Activated CD4-positive, alpha-beta T cell treated with anti-CD3 and anti-CD28 coated beads, Interleukin-2, amount 50 U/mL, for 1 hour (primary cell): ENCODE measurements around the gene GMEB2.
"Not testable (repeated sequence)": the region's sequence is repeated elsewhere in the genome, so short reads cannot be mapped to it uniquely, and the experiment has no call there.

Source experiments
- DNase-seq: peaks from one replicate; pipeline ENCODE4 v3.0.0-alpha.2; 2020

GMEB2 gene

DNA sequence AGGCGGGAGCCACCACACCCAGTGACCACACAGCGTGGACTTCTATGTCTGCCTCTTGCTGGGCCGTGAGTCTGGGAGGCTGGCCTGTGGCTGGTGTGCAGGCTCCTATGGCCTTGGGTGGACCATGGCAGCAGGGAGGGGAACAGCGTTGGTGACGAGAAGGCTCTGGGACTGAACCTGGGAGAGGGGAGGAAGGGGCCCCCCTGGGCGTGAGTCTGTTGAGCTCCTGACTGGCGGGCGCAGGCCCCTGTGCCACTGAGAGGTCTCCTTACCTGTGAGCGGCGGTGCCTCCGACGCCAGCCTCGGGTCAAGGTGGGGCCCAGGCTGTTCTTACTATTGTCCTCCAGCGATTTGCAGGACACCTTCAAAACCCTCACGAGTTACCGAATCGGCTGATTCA is 40.1 kb downstream of the GMEB2 start:
- DNase-seq: no peak

DNA sequence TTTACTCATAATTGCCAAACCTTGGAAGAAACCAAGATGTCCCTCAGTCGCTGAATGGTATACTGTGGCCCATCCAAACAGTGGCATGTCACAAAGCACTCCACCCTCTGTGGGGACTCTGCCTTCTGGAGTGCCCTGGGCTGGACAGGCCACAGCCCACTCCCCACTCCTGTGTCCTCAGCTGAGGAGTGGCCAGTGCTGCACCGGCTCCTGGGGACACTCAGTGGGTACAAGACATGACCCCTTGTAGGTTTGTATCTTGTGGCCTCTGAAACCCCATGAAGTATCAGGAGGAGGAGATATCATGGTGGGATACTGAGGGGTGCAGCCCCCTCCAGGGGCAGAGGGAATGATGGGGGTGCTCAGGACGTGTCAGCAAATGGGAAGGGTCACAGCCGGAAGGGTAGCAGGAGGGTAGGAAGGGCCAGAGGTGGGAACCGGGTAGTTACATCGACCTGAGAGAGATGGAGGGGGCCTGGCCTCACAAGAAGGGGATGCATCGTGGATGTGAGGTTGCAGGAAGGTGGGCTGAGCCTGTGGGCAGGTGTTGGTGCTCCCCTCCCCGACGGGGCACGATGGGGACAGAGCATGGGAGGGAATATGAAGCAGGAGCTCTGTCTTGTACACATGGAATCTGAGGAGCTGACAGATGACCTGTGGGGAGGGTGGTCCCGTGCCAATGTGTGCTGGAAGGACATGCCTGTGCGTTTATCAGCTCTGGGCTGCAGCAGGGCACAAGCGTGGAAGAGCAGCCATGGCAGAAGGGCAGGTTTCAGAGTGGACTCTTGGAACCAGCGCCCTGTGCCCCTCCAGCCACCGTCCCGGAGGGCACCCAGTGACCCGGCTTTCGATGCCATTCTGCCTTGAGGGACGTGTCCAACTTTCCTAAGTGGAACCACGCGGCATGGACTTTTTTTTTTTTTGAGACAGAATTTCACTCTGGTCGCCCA is 41.0 kb downstream of the GMEB2 start:
- no peak for DNase-seq

DNA sequence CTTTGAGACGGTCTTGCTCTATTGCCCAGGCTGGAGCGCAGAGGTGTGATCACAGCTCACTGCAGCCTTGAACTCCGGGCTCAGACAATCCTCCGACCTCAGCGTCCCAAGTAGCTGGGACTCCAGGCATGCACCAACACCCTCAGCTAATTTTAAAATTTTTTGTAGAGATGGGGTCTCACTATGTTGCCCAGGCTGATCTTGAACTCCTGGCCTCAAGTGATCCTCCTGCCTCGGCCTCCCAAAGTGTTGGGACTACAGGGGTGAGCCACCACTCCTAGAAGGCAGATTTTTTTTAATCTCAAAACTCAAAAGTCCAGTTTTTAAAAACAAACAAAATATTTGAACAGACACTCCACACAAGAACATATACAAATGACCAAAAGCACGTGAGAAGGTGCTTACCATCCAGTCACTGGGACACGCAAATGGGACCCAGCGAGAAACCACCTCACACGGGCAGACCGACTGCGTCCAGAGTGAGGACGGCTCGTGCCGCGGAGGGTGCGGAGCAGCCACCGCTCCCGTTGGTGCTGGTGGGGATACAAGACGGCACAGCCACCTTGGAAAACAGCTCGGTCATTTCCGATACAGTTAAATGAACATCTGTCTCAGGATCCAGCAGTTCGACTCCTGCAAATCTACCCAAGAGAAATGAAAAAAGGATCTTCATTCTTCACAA is 44.4 kb downstream of the GMEB2 start:
- DNase-seq: no peak

DNA sequence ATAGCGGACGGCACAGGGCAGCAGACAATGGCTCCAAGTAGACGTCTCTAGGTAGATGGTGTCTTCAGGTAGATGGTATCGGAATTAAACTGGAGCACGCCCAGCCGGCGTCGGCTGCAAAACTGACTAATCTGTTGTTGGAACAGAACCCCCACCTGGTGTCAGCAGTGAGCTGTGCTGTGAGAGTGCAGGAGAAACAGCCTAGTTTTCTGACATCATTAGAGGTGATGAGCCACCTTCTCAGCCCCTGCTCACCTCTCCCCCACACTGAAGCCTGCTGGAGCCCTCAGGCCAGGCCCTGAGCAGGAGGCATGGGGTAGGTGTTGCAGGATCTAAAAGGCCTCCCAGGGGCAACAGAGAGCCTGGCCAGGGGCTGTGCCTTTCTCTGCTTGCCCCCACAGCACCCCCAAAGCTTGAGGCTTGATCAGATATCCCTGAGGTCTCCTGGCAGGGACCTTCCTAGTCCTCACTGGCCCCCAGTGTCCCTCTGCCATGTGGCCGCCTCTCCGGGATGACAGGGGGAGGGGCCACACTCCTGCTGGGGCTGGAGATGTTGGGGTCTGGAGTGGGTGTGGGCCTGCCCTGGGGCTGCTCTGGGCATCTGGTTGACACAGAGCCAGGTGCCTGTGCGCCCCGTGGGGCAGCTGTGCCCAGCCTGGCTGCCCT is 46.0 kb downstream of the GMEB2 start:
- DNase-seq: peak; percentile 76

DNA sequence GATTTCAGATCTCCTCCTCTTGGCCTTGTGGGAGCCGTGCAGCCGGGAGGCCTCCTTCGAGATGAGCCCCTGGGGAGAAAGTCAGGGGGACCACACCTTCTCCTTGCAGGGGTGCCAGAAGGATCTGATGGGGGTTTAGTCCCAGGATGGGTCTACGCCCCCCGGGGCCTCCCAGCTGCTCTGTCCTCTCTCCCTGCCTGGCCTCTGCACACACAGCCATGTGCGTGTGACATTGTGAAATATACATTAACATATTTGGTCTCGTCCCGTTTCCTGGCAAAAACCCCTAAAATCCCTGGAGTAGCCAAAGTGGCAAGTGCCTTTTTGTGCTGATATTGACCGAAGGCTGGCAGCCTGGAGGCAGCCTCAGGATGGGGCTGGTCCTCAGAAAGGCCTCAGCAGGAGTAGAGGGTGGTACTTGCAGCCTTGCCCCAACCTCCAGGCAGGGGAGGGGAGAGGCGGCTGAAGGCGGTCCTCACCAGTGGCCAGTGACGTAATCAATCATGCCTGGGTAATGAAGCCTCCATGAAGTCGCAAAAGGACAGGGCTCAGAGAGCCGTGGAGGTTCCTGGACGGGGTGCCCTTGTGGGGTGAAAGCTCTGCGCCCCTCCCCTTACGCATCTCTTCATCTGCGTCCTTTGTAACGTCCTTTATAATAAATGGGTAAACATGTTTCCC is 47.7 kb downstream of the GMEB2 start:
- DNase-seq: no peak

DNA sequence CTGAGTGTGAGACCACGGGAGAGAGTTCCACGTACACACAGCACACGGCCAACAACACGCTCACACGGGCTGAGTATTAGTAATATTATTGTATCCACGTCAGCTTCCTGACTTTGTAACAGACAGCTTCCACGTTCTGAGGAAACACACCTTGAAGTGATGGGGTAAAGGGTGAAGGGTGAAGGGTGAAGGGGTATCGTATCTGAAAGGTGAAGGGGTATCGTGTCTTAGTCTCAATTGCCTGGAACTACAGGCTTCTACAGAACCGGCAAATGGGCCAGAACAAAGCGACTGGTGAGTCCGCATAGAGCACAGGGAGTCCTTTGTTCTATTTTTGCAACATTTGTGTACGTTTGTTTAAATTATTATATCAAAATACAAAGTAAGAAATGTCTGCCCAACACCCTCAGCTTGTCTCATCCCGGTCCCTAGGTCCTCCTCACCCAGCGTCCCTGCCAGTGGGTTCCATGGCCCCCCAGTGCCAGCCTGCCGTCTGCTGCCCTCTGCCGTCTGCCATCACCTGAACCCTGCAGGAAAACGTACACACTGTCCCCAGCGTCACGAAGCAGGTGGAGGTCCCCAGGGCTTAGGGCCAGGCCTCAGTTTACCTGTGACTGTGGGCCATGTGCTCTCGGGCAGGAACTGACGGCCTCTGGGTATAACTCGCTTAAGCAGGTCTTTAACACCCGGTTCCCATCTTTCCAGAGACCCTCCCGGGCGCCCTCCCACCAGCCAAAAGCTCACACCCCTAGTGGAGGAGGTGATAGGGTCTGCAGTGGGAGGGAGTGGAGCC is 48.5 kb downstream of the GMEB2 start:
- DNase-seq: no peak

DNA sequence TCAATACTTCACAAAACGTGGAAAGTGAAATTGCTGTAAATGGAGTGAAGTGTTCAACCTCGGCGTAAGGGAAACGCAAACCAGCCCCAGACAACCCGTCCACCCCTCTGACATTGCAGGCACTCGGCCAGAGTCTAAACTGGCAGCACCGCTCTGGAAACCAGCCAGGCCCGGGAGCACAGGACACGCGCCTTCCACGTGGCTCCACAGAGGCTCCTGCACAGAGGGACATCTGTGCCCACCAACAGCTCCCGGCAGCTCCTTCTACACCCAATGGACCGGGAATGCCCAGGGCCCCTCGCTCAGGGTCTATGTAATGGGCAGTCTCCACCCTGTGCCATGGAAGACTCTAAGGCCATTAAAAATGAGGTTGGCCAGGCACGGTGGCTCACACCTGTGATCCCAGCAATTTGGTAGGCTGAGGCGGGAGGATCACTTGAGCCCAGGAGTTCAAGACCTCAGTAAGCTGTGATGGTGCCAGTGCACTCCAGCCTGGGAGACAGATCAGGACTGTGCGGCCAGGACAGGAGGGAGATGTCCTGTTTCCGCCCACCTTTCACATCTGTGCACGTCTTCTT is 49.5 kb downstream of the GMEB2 start:
- DNase-seq: no peak

DNA sequence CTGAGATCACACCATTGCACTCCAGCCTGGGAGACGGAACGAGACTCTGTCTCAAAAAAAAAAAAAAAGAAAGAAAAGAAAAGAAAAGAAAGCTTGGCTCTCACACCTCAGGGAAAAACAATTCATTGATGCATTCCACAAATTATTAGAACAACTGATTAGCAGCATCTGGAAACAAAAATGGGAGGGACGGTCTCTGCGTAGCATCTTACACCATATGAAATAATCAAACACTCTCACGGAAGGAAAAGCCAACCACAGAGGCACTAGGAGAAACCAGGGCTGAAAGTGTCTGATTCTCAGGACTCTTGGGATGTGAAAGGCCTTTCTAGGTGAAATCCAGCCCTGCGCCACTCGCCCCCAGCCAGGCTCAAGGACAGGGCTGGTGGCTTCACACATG is 50.6 kb downstream of the GMEB2 start:
- no peak for DNase-seq

DNA sequence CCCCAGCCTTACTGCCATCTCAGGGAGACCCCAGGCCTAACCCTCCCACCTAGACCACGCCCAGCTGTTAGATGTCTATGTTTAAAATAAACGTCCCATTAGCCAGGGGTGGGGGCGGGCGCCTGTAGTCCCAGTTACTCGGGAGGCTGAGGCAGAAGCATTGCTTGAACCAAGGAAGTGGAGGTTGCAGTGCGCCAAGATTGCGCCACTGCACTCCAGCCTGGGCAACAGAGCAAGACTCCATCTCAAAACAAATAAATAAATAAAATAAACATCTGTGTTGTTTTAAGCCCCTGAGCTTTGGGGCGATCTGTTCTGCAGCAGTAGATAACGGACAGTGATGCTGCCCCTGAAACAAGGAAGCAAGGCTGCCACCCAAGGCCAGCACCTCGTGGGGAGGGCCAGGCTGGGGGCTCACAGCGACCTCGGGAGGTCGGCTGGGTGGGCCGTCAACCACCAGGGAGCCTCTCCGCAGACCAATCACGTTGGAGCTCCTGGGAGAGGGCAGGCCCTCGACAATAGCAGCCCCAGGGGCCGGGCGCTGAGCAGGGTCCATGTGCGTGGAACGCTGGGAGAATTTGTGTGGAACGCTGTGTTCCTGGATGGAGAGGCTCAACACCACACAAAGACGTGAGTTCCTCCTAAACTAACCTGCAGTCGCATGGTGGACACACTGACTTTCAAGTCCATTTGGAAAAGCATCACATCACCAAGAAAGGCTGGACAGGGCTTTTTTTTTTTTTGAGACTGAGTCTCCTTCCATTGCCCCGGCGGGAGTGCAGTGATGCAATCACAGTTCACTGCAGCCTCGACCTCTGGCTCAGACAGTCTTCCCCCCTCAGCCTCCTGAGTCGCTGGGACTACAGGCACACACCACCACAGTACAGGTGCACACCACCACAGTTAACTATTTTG is 51.8 kb downstream of the GMEB2 start:
- DNase-seq: no peak

DNA sequence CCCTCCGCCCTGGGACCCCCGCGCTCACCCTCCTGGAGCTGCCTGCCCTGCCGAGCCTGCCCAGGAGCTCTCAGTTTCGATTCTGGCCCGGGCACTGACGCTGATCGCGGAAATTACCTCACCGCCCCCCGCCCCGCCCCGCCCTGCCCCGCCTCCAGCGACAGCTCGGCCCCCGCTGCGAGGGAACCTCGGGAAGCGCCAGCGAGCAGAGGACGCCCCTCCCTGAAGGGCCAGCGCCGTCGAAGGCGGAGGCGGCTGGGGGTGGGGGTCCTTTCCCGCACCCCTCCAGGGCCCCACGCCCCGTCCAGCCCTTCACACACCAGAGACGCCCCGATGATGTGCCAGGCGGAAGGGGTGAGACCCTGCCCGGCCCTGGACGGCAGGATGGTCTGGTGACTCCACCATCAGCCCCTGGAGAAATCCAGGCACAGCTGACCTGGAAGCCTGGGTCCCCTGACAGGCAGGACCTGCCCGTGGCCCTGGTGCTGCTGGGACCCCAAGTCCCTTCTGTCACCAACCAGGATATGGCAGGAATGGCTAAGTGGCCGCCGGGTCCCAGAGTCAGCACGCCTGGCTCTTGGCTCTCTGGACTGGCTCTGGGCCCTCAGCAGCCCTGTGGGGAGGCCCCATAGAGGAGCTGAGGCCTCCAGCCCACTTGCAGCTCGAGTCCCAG is 52.6 kb downstream of the GMEB2 start, which contains the start of gene HELZ2:
Gene HELZ2, minus strand, starts transcription at position 84 of the 673 bp plus-strand sequence. CDS start 1,854 bp downstream, outside the sequence.
- peak; percentile 66 for DNase-seq

DNA sequence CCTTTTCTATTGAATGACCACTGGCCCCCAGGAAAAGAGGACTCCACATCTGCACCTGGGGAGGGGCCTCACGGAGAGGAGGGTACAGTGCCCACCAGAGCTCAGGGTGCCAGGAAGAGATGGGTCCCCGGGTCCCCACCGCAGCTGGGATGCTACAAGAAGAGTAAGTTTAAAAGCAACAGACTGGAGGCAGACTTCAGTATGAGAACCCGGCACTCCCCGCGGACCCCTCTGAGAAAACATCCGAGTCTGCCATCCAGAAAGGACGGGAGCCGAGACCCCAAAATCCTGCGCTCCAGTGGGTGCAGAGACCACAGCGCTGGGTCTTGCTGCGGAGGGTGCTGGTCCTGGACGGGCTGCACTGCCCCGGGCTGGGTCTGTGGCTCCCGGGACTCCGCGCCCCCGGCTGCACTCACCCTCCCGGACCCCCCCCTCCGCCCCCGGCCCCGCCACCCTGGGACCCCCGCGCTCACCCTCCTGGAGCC is 53.2 kb downstream of the GMEB2 start:
- DNase-seq: no peak

DNA sequence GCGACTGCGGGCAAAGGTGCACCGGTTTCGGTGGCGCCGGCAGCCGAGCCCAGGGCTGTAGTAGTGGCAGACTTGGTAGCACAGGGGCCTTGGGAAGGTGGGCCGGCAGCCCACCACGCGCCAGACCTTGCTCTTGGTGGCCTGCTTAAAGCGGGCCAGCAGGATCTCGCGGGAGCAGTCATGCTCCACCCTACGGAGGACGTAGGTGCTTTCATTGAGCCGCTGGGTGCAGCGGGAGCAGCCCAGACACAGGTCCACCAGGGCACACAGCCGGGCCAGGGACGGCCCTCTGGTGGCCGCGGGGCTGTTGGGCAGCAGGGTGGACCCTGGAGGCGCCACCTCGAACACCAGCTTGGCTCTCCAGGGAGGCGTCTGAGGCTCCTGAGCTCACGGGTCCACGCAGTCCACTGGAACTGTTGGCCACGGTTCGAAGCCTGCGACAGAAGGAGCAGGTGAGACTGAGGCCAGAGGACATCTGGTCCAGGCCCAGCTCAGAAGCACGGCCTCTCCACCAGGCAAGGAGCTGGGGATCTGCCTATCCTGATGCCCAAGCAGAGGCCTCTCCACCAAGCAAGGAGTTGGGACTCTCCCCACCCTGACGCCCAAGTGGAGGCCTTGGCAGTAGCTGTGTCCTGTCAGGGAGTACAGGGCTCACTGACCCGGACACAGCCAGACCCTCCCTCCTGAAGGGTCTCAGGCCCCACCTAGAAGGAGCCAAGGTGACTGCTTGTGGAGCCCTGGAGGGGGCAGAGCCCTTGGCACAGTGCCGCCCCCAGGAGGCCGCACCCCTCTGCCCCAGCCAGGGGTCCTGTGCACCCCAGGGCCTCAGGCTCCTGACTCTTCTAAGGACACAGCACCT is 53.9 kb downstream of the GMEB2 start:
- DNase-seq: no peak

DNA sequence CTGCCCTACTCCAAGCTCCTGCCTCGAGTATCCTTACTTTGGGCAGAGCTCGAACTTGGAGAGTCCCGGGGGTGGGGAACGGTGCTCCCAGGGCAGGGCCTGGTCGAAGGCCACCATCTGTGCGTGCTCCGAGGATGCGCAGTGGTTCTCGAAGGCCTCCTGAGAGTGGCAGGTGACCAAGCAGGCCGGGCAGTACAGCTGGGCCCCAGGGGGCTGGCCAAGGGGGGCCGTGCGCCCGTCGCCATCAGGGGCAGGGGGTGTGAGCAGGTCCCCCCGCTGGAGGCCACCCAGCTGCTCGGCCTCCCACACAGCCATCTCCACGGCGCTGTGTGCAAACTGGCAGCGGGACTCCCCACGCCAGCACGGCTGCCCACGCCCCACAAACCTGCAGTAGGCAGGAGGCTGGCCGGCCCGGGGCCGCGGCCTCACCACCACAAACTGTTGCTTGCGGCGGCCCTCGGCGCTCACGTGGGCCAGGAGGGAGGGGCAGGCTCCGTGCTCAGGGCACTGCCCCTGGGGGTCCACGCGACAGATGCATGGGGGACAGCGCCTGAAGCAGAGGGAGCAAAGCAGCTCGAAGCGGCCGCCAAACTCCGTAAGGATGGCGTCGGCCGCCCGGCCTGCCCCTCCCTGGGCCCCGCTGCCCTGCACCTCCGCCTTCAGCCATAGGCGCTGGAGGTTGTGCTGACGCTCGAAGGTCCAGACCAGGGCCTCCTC is 54.7 kb downstream of the GMEB2 start:
- DNase-seq: no peak

DNA sequence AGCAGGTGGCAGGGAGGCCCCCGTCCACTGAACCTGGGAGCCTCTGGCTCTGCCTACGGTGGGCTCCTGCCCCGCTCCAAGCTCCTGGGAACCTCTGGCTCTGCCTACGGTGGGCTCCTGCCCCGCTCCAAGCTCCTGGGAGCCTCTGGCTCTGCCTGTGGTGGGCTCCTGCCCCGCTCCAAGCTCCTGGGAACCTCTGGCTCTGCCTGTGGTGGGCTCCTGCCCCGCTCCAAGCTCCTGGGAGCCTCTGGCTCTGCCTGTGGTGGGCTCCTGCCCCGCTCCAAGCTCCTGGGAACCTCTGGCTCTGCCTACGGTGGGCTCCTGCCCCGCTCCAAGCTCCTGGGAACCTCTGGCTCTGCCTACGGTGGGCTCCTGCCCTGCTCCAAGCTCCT is 55.8 kb downstream of the GMEB2 start:
- DNase-seq: not testable (repeated sequence)

DNA sequence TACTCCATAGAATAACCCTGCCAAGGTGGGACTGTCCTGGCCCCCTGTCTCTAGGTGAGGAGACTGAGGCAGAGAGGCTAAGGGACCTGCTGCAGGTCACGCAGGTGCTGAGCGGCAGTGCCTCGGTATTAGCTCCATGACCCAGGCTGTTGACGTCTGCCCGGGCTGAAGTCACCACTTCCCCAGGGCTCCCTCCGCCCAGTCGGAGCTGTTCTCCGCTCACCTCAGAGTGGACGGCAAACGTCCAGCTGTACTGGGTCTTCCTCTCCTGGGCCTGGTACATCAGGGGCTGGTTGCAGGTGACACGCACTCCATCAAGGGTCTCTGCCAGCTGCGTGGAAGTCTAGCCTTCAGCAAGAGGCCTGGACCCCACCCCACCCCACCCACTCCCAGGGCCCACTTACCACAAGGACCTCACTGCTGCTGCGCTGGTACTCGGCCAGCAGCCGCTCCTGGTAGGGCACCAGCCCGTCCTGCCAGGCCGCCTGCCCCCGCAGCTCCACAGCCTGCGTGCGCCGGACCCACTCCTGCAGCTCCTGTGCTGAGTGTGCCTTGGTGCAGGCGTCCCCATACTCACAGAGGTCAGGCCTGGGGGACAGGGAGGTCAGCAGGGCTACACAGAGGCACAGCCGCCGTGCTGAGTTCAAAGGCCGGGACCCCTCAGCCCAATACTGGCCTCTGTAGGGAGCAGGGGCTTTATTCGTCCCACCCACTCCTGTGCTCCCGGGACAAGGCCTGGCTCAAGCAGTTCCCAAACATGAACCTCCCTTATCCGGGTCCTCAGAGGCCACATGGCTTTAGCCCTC is 56.4 kb downstream of the GMEB2 start:
- no peak for DNase-seq

DNA sequence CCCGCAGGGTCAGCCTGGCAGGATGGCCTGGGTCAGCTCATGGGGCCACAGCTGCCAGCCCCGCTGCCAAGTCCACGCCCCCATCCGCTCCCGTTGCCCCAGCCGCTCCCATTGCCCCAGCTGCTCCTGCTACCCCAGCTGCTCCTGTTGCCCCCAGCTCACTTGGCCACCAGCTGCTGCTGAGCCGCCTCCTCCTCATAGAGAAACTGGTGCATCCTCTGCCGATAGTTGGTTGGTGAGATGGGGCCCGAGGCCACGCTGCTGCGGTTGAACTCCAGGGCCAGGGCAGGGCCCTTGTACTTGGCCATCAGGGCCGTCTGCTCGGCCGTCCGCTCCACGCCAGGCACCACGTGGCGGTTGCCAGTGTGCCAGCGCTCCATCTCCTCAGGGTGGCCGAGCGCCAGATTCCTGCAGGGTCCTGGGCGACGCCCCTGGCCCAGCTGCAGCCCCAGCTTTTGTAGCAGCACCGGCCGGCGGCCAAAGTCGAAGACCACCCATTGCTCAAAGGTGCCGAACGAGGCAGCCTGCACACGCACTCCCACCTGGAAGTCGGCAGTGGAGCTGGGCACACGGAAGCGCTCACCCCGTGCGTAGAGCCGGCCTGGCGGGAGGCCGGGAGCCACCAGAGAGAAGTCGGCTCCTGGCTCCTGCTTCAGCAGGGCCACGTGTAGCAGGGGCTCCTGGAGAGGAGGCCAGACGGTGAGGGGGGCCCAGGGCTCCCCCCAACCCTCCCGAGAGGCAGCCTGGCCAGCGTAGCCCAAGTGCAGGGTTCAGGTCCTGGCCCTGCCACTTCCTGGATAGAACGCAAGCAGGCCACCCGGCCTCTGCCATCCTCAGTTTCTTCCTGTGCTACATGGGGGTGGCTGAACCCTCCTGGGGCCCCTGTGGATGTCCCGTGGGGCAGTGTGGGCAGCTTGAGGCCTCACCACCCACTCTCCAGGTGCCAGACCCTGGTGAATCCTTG is 57.6 kb downstream of the GMEB2 start:
- DNase-seq: no peak
